ENCODE measurements around the gene CRACR2A.

CRACR2A gene

DNA sequence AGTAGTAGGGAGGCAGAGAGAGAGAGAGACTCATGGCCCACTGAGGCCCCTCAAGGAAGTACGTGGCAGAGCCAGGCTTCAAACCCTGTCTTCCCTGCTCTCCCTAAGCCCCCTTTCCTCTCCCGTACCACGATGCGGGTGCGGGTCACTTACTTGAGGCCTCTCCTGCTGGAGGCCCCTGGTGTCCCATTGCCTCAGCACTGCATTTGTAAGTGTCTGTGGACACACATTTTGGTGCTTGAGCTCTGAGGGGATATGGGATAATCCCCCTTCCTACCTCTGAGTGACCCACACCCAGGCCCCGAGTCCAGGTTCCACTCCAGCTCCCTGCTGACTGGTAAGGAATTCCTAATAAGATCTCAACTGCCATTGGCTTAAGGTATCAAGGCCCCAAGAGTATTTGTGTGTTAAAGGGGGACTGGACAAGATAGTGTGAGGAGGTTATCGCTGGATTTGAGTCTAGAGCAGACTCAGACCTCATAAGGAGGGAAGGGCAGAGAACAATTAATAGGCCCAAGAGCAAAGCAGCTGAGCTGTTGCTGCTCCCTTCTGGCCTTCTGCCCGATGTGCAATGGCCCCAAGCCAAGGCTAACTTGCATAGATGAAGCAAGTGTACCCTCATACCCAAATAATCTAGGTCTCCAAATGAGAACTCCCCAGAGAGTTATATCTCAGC, 71.9 kb downstream of the CRACR2A start:
- Histone ChIP-seq H3K4me1 (ENCODE audit: control insufficient read depth in 1 of 2, insufficient read depth in 2 of 2, low read length in 2 of 2) (peaks cover 3 to 6% of the 10 kb centered on the region in 2 experiments), H2BK120ac (ENCODE audit: insufficient read depth, low read length, poor library complexity) (no peak overlapping the region), H3K4me3 (ENCODE audit: low read depth, low read length) (no peak overlapping the region), H2AFZ (ENCODE audit: insufficient read depth, low read length, poor library complexity) (no peak overlapping the region), H3K14ac (ENCODE audit: low read length) (no peak overlapping the region), H2BK5ac (ENCODE audit: low read depth, low read length, poor library complexity) (no peak overlapping the region), H3K79me2 (ENCODE audit: control insufficient read depth, insufficient read depth, low read length, poor library complexity) (no peaks in the 10 kb centered on the region), H3K36me3 (ENCODE audit: control insufficient read depth in 1 of 2, insufficient read depth in 2 of 2, low read length in 2 of 2) (no peaks in the 10 kb centered on the region), H3K9ac (ENCODE audit: low read length) (no peak overlapping the region), H2BK12ac (ENCODE audit: low read length) (no peak overlapping the region), H3K23ac (ENCODE audit: low read length) (no peak overlapping the region), H3K27me3 (ENCODE audit: insufficient read depth, low read length) (no peaks in the 10 kb centered on the region), H3K9me3 (ENCODE audit: insufficient read depth, low read depth, low read length) (peaks cover 1% of the 10 kb centered on the region), H3K18ac (ENCODE audit: low read length) (no peak overlapping the region), H2AK5ac (ENCODE audit: low read length) (no peak overlapping the region), H3K79me1 (ENCODE audit: low read length) (no peaks in the 10 kb centered on the region), H4K8ac (ENCODE audit: low read depth, low read length) (no peak overlapping the region), H3K4me2 (ENCODE audit: low read length) (no peak overlapping the region), H4K12ac (ENCODE audit: low read depth, low read length) (no peak overlapping the region), H4K91ac (ENCODE audit: low read depth, low read length) (no peak overlapping the region), H3K4ac (ENCODE audit: low read depth, low read length) (no peak overlapping the region), H3K27ac (ENCODE audit: low read depth, low read length) (no peak overlapping the region)
- WGBS (ENCODE audit: extremely low coverage, insufficient coverage, insufficient read length), result no CpG with 5 or more reads among the region's 8 CpGs
- DNase-seq, result peak; percentile 8 to 38

- Histone ChIP-seq H2BK120ac (ENCODE audit: insufficient read depth, low read length, poor library complexity) (no peak overlapping the region), H4K91ac (ENCODE audit: low read depth, low read length) (no peak overlapping the region), H2AK5ac (ENCODE audit: low read length) (no peak overlapping the region), H3K36me3 (ENCODE audit: control insufficient read depth in 1 of 2, insufficient read depth in 2 of 2, low read length in 2 of 2) (no peaks in the 10 kb centered on the region), H3K4ac (ENCODE audit: low read depth, low read length) (no peak overlapping the region), H3K4me3 (ENCODE audit: low read depth, low read length) (no peak overlapping the region), H2BK5ac (ENCODE audit: low read depth, low read length, poor library complexity) (no peak overlapping the region), H4K12ac (ENCODE audit: low read depth, low read length) (no peak overlapping the region), H3K18ac (ENCODE audit: low read length) (no peak overlapping the region), H3K27me3 (ENCODE audit: insufficient read depth, low read length) (no peaks in the 10 kb centered on the region), H2AFZ (ENCODE audit: insufficient read depth, low read length, poor library complexity) (no peak overlapping the region), H2BK12ac (ENCODE audit: low read length) (no peak overlapping the region), H3K14ac (ENCODE audit: low read length) (no peak overlapping the region), H3K27ac (ENCODE audit: low read depth, low read length) (no peak overlapping the region), H3K4me1 (ENCODE audit: control insufficient read depth in 1 of 2, insufficient read depth in 2 of 2, low read length in 2 of 2) (peaks cover 3 to 6% of the 10 kb centered on the region in 2 experiments), H3K9me3 (ENCODE audit: insufficient read depth, low read depth, low read length) (peaks cover 1% of the 10 kb centered on the region), H3K23ac (ENCODE audit: low read length) (no peak overlapping the region), H4K8ac (ENCODE audit: low read depth, low read length) (no peak overlapping the region), H3K79me2 (ENCODE audit: control insufficient read depth, insufficient read depth, low read length, poor library complexity) (no peaks in the 10 kb centered on the region), H3K4me2 (ENCODE audit: low read length) (no peak overlapping the region), H3K9ac (ENCODE audit: low read length) (no peak overlapping the region), H3K79me1 (ENCODE audit: low read length) (no peaks in the 10 kb centered on the region)
- no CpG with 5 or more reads among the region's 3 CpGs for WGBS (ENCODE audit: extremely low coverage, insufficient coverage, insufficient read length)
- no peak for DNase-seq
Observed at GRCh38 chr12:3679831-3680230, 73.1 kb downstream of the CRACR2A start.

GRCh38 chr12:3677609-3678008, 75.3 kb downstream of the CRACR2A start:
- Histone ChIP-seq H2BK120ac (ENCODE audit: insufficient read depth, low read length, poor library complexity) (no peak overlapping the region), H3K4me1 (ENCODE audit: control insufficient read depth in 1 of 2, insufficient read depth in 2 of 2, low read length in 2 of 2) (no peaks in the 10 kb centered on the region), H3K27me3 (ENCODE audit: insufficient read depth, low read length) (no peaks in the 10 kb centered on the region), H3K27ac (ENCODE audit: low read depth, low read length) (no peak overlapping the region), H3K23ac (ENCODE audit: low read length) (no peak overlapping the region), H2BK12ac (ENCODE audit: low read length) (no peak overlapping the region), H3K36me3 (ENCODE audit: control insufficient read depth in 1 of 2, insufficient read depth in 2 of 2, low read length in 2 of 2) (no peaks in the 10 kb centered on the region), H3K4ac (ENCODE audit: low read depth, low read length) (no peak overlapping the region), H3K14ac (ENCODE audit: low read length) (no peak overlapping the region), H3K18ac (ENCODE audit: low read length) (no peak overlapping the region), H4K91ac (ENCODE audit: low read depth, low read length) (no peak overlapping the region), H3K9ac (ENCODE audit: low read length) (no peak overlapping the region), H2BK5ac (ENCODE audit: low read depth, low read length, poor library complexity) (no peak overlapping the region), H3K4me3 (ENCODE audit: low read depth, low read length) (no peak overlapping the region), H3K79me2 (ENCODE audit: control insufficient read depth, insufficient read depth, low read length, poor library complexity) (no peaks in the 10 kb centered on the region), H2AFZ (ENCODE audit: insufficient read depth, low read length, poor library complexity) (no peak overlapping the region), H3K9me3 (ENCODE audit: insufficient read depth, low read depth, low read length) (peaks cover 1% of the 10 kb centered on the region), H4K8ac (ENCODE audit: low read depth, low read length) (no peak overlapping the region), H4K12ac (ENCODE audit: low read depth, low read length) (no peak overlapping the region), H2AK5ac (ENCODE audit: low read length) (no peak overlapping the region), H3K4me2 (ENCODE audit: low read length) (no peak overlapping the region), H3K79me1 (ENCODE audit: low read length) (no peaks in the 10 kb centered on the region)
- no peak for DNase-seq
- no CpG with 5 or more reads among the region's 5 CpGs for WGBS (ENCODE audit: extremely low coverage, insufficient coverage, insufficient read length)

DNA sequence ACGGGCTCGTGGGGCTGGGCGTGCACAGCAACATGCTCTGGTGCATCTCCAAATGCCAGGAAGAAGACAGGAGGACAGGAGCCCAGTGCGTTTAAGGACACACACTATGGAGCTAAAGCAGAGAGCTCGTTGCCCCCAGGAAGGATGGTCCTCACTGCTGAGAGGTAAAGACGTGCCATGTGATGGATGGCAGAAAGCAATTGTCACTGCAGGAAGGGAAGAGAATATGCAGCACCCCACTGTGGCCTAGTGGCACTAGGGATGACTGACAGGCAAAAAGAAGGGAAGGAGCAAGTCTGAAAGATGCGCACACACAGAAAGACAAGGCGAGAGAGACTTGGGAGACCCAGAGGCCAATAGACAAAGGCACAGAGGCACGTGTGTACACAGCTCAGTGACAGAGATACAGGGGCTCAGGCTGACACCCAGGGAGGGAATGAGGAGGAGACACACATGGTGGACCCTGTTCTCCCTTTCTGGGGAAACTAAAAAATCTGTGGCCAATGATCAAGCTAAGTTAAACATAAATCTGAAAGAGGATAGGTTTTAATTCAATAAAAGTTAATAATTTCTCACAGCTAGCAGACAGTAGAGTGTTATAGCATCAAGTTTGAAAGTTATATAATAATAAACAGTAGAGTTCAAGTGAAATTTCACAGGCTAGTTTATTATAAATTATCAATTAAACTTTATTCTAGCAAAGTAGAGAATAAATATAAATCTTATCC, 78.8 kb downstream of the CRACR2A start:
- H3K27ac ChIP-seq (ENCODE audit: low read depth, low read length), result no peak overlapping the region
- H2BK5ac ChIP-seq (ENCODE audit: low read depth, low read length, poor library complexity), result no peak overlapping the region
- H4K8ac ChIP-seq (ENCODE audit: low read depth, low read length), result no peak overlapping the region
- peaks cover 0 to 13% of the 10 kb centered on the region in 2 experiments for H3K4me1 ChIP-seq (ENCODE audit: control insufficient read depth in 1 of 2, insufficient read depth in 2 of 2, low read length in 2 of 2)
- H3K18ac ChIP-seq (ENCODE audit: low read length), result no peak overlapping the region
- no peaks in the 10 kb centered on the region for H3K27me3 ChIP-seq (ENCODE audit: insufficient read depth, low read length)
- peaks cover 1% of the 10 kb centered on the region for H3K9me3 ChIP-seq (ENCODE audit: insufficient read depth, low read depth, low read length)
- H3K4ac ChIP-seq (ENCODE audit: low read depth, low read length), result no peak overlapping the region
- H4K91ac ChIP-seq (ENCODE audit: low read depth, low read length), result no peak overlapping the region
- no peak overlapping the region for H3K23ac ChIP-seq (ENCODE audit: low read length)
- H2BK12ac ChIP-seq (ENCODE audit: low read length), result no peak overlapping the region
- H3K4me3 ChIP-seq (ENCODE audit: low read depth, low read length), result peak overlapping the region; percentile 10
- H3K79me2 ChIP-seq (ENCODE audit: control insufficient read depth, insufficient read depth, low read length, poor library complexity), result no peaks in the 10 kb centered on the region
- no peak overlapping the region for H2AK5ac ChIP-seq (ENCODE audit: low read length)
- no peak overlapping the region for H3K4me2 ChIP-seq (ENCODE audit: low read length)
- no peaks in the 10 kb centered on the region for H3K36me3 ChIP-seq (ENCODE audit: control insufficient read depth in 1 of 2, insufficient read depth in 2 of 2, low read length in 2 of 2)
- DNase-seq, result no peak
- WGBS (ENCODE audit: extremely low coverage, insufficient coverage, insufficient read length), result no CpG with 5 or more reads among the region's 9 CpGs
- no peaks in the 10 kb centered on the region for H3K79me1 ChIP-seq (ENCODE audit: low read length)
- H2AFZ ChIP-seq (ENCODE audit: insufficient read depth, low read length, poor library complexity), result no peak overlapping the region
- no peak overlapping the region for H3K14ac ChIP-seq (ENCODE audit: low read length)
- no peak overlapping the region for H2BK120ac ChIP-seq (ENCODE audit: insufficient read depth, low read length, poor library complexity)
- no peak overlapping the region for H3K9ac ChIP-seq (ENCODE audit: low read length)
- no peak overlapping the region for H4K12ac ChIP-seq (ENCODE audit: low read depth, low read length)
